Measurements from ENCODE around the gene CEP131.

GRCh38 chr17:81180836-81181810, 41.6 kb downstream of the CEP131 start:
- TF ChIP-seq CTCF (IDR thresholded peaks at IDR 0.05) (no peak), POLR2A (IDR thresholded peaks at IDR 0.05) (no peak)

All from body of pancreas (tissue), 4 donors.